ENCODE measurements around the gene SLC30A1.

The SLC30A1 gene

DNA sequence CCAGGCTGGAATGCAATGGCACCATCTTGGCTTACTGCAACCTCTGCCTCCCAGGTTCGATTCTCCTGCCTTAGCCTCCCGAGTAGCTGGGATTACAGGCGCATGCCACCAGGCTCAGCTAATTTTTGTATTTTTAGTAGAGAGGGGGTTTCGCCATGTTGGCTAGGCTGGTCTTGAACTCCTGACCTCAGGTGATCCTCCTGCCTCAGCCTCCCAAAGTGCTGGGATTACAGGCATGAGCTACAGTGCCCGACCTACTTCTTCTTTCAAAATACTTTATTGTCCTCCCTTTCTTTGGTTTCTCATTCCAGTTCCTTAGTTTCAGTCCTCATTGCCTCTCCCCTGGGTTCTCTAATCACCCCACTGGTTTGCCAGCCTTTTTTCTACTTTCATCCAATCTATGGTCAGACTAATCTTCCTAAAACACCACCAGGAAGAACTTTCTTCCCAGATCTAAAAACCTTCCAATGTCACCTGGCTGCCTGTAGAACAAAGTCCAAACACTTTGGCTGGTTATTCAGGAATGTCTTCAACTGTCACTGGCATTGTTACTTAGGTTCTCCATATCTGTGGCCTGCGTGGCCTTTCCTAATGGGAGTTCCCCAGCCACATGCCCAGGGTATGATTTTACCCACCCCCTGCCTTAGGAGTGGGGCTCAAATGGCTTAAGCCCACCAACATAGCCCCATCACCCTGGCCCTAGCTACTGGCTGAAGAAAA, 29.0 kb upstream of the SLC30A1 start:
- DNase-seq (ENCODE audit: low read depth in 2 of 2): no peak

DNA sequence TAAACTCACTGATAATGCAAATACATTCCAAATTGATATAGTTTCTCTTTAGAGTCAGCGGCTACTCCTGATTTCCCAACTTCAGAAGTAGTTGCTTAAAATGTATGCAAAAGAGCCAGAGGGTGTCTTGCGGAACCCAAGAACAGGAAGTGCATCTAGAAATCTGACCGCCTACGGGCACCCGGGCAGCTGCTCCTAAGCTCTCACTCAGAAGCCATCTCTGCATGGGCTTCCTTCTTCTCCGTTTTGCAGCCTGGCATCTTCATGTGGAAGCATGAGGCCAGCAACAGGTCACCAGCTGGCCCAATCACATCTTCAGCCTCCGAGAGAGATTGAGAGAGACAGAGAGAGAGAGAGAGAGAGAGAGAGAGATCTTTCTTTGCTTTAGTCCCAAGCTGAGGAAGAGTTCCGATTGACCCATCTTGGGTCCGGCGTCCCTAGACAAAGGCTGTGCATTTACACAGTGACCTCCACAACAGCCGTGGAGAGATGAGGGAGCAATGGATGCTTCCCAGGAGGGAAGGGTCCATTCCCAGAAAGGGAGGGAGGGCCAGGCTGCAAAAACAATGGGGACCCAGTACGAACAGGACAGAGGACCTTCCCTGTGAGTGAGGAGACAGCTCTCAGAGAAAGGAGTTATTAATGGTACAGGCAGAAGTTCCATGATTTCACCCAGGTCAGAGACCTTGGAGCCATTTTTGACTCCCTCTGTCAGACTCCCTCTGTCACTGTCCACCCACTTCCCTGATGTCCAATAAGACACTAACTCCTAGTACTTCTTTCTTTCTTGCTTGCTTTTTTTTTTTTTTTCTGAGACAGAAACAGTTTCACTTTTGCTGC, 28.2 kb upstream of the SLC30A1 start:
- DNase-seq (ENCODE audit: low read depth in 2 of 2): no peak

DNA sequence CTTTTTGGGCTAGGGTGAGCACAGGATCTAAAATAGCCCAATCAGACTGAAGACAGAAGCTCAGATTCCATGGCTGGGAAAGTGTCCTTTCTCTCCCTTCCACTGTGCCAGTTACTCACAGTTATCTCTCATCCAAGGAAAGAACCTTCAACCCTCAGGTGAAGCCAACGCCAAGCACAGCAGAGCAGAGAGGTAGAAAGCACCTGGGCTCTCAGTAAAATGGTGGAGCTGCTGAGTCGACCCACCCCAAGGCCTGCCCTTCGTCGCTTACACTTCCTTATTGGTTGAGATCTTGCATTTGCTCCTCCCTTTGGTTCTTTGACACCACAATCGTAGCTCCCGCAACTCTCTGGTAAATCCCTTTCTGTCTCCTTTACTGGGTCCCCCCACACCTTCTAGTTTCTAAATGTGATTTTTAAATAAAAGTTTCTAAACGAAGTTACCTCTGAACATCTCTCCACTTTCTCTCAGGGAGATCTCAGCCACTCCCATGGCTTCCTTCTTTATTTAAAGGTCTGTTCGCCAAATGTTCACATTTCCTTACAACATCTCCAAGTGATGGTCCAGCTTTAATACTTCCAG, 27.5 kb upstream of the SLC30A1 start:
- DNase-seq (ENCODE audit: low read depth in 2 of 2): no peak

DNA sequence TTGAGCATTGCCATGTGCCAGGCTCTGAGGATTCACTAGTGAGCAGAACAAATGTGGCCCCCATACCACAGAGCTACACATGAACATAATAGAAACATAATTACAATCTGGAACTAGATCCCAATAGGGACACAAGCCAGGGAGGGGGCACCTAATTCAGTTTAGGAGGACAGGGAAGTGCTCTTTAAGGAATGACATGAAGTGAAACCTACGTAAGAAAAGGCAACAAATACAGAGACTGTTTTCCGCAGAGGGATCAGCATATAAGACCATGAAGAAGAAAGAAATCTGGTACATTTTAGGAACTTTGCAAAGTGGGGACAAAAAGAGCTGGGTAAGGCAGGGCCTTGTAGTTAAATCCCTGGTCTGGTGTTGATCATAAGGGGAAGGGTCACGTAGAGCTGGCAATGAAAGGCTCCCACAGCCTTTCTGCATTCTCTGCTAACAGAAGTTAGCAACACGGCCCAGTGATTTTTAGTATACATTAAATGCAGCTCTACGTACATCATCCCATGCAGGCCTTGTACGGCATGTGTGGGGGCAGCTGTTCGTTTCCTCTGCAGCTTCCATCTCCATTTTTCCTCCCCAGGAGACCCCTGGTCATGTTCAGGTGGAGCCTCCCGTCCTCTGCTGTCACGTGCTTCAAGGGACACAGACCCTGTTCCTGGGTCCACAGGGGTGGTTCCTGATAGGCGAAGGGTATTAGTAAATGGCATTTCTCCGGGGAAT, 26.8 kb upstream of the SLC30A1 start:
- DNase-seq (ENCODE audit: low read depth in 2 of 2): no peak

DNA sequence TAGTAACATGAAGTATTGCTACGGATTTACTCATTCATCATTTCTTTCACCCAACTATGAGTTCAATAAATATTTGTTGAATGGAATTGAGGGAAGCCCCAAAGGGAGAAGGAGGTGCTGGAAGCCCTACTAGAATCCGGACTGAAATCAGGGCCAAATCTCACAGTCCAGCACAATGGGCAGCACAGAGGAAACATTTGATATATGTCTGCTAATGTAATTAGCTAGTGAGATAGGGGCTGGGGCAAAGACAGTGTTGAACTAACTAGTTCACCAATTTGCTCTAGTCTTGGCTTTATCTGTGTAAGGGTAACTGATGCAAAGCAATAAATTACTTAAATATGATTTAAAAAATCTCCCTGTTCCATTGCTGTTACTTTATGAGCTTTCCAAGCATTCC, 26.1 kb upstream of the SLC30A1 start:
- no peak for DNase-seq (ENCODE audit: low read depth in 2 of 2)

DNA sequence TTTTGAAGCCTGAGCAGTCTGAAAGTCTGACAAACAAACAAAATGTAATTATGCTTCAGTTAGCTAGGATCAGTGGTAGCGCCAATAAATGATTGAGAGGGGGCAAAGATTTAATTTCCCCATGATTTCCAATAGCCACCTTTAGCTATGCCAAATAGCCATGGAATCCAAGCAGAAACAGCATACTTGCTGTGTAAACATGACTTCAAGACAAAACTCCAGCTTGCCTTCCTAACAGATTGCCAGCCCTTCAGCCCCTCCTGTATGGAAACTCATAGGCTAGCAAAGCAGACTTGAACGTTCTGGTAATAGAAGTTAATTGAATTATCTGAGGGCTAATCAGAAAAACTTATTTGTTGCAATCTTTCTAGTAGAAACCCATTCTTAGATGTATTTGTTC, 25.6 kb upstream of the SLC30A1 start:
- no peak for DNase-seq (ENCODE audit: low read depth in 2 of 2)

DNA sequence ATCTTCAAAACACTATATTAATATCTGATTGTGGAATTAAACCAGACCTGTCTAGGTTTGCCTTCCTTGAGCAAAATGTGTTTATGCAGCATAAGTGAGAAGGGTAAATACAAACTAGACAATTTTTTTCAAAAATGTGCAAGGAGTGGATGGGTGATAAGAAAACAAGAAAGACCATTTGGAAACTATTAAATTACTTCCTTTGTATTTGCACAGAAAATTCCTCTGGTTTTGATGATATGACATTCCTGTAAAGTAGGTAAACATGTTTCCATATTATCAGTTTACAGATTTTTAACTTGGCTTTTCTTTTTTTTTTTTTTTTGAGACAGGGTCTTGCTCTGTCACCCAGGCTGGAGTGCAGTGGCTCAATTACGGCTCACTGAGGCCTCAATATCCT, 24.8 kb upstream of the SLC30A1 start:
- DNase-seq (ENCODE audit: low read depth in 2 of 2): no peak

DNA sequence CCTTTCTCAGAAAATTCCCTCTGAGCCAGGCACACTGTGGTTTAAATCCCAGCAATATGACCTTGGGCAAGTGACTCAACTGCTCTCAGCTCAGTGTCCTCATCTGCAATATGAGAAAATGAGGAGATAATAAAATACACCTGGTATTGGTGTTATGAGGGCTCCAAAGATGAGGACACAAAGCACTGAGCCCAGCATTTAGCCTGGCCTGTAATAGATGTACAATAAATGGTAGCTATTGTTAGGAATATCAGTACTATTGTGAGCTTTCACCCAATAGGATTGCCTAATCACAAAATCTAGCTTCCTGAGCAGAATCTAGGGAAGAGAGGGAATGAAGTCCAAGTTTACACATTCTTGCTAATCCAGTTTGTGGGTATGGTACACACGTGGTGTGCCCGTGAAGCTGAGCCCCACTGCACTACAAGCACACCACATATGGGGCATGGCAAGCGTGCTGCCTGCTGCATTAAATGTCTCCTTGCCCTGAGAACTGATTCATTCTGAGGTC, 24.3 kb upstream of the SLC30A1 start:
- no peak for DNase-seq (ENCODE audit: low read depth in 2 of 2)

DNA sequence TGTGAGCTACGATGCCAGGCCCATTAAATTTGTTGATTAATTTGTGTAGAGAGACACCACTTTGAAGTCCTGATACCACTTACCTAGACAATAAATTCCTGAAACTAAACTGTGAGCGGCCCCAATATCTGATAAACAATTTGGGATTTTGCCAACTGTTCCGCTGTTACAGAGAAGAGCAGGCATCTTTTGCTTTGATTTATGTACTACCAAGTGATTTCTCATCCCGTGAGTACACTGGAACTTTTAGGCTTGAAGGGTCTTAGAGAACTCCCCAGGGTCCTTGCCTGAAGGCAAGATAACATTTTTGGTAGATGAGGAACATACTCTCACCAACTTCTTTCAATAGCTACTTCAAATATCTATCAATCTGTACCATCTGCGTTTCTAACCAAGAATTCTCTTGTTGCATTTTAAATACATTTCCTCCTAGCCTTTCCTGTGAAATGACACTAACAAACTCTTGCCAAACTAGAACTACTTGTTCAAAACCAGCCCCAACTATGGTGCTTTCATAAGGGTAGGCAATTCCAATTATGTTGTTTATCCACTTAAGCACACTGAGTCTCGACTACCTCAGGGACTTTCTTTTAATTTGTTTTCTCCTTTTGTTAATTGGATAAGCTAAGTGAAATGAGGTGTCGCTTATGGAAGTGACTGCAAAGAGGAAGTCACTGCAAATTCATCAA, 23.2 kb upstream of the SLC30A1 start:
- DNase-seq (ENCODE audit: low read depth in 2 of 2): no peak

DNA sequence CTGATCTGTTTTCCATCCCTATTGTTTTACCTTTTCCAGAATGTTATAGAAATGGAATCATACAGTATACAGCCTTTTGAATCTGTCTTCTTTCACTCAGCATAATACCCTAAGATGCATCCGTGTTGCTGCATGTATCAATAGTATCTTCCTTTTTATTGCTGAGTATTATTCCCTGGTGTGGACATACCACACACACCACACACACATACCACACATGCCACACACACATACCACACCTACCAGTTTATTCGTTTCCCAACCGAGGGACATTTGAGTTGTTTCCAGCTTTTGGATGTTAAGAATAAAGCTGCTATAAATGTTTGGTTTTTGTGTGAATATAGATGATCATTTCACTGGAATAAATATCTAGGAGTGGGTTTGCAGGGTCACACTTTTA, 22.2 kb upstream of the SLC30A1 start:
- DNase-seq (ENCODE audit: low read depth in 2 of 2): no peak

DNA sequence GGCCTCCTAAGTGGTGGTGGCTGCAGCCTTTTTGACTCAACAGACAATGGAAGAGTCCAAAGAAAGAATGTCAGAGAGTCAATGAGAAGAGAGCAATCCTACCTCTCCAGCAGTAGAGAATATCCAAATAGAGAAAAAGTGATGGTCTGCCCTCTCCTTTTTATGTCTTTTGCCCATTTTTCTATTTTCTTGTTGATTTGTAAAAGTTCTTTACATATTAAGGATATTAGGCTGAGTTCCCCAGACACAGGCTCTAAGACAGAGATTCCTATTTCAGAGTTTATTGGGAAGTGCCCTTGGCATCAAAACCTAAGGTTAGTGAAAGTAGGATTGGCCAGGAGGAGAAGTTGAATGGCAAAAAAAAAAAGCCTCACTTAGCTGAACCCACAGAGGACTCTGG, 20.3 kb upstream of the SLC30A1 start:
- DNase-seq (ENCODE audit: low read depth in 2 of 2): no peak

DNA sequence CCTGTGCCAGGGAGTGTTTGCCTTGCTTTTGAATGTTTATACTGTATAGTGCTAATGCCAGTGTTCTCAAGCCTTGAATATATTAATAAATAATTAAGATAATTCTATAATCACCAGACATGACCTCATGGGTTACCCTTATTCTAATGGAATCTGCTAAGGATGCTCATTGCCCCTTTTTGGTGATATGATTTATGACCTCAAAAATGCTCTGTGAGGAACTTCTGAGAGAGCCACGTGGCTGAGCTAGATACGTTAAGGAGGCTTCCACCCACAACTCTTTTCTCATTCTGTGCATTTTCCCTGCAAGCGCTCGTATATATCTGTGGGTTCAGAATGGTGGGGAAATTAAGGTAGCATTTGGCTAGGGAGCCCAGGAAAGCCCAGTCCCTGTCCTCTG, 19.6 kb upstream of the SLC30A1 start:
- DNase-seq (ENCODE audit: low read depth in 2 of 2): no peak

DNA sequence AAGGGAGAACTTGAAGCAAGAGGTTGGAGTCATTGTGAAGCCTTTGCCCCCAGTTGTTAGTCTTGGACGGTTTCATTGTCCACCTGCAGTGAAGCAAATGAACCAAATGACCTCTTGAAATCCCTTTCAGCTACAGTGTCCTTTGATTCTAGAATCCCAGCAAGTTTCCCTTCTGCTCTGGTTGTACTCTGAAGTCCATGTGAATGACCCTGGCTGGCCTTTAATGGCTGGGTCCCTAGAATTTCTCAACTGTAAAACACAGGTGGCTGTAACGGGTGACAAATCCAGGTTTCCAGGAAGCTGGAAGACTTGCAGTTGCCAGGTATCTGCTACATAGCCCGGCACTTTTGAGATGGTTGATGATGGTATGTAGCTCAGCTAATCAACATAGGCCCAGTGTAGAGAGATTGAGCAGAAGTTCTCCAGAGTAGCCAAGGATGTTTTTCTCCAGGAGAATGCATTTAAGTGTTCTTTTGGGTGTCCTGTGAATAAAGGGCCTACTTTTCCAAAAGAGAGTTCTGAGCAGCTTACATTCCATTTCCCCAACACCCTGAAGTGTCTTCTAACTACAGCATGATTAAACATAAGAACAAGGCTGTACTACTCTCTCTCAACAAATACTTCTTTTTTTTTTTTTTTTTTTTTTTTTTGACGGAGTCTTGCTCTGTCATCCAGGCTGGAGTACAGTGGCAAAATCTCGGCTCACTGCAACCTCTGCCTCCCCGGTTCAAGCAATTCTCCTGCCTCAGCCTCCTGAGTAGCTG, 17.6 kb upstream of the SLC30A1 start:
- DNase-seq (ENCODE audit: low read depth in 2 of 2): no peak

DNA sequence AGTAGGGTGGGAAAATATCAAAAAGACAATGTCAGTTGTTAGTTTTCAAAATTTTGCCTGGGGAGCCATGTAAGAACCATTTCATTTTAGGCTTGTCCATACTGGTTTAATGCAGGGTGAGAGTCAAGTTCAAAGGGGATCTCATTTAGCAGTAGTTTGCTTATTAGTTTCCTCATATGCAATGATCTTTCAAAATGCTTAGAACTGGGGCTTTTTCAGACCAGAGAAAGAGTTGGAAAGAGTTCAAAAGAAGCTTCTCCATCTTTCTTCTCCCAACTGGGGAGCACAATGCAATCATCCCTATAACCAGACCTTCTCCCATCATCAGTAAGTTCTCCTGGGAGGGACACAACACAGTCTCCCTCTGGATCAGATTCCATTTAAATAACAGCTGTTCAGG, 16.5 kb upstream of the SLC30A1 start:
- no peak for DNase-seq (ENCODE audit: low read depth in 2 of 2)

DNA sequence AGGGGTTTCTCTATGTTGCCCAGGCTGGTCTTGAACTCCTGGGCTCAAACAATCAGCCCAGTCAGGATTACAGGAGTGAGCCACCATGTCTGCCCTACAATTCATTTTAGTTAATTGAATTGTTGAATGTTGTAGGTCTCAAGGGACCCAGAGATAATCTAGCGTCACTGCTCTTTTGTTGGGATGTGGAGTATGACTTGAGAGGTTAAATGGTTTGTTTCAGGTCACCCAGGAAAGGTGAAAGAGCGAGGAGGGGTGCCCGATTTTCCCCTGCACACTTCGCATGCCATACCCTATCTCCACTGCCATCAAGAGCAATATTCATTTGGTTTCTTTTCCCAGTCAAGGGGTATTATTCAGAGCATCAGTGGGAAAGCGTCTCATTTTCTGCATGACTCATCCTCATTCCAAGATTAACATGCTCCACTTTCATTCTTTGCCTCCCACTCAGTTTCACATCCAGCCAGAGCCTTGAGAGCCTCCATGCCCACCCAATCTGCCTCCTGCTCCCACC, 13.1 kb upstream of the SLC30A1 start:
- no peak for DNase-seq (ENCODE audit: low read depth in 2 of 2)

DNA sequence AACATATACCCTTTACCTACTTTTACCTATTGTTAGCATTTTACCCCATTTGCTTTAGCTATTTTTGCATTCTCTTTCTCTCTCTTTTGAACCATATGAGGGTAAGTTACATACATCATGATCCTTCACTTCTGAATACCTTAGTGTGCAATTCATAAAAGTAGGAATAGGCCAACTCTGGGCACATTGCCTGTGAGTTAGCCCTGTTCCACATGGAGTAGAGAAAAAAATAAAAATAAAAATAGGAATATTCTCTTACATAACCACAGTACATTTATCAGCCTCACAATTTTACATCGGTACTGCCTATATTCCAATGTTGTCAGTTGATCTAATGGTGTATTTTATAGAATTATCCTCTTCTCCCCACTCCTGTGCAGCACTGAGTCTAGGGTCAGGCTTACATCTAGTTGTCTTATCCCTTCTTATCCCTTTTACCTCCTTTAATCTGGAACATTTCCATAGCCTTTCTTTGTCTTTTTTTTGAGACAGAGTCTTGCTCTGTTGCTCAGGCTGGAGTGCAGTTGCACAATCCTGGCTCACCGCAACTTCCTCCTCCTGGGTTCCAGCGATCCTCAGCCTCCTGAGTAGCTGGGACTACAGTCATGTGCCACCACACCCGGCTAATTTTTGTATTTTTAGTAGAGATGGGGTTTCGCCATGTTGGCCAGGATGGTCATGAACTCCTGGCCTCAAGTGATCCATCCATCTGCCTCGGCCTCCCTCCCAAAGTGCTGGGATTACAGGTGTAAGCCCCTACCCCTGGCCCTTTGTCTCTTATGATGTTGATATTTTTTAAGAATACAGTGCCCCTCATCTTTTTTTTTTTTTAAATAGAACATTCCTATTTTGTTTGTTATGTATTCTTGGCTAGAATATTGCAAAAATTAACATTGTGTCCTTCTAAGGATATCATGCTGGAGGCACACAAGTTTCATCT, 11.1 kb upstream of the SLC30A1 start:
- no peak for DNase-seq (ENCODE audit: low read depth in 2 of 2)

DNA sequence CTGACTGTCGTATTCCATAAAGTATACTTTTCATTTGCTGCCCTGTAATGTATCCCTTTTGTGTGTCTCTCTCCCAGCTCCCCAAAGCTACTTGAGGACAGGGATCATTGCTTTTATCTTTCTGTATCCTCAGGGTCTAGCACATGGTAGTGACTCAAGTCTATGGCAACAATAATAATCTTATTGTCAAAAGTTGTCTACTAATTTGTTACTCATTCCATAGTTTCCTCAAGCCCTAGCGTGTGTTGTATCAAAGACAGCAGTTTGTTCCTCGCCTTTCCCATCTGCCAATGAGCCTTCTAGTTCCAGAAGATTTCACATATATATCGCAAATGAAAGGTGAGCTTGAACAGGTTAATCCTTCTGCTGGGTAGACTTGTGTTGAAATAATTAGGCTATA, 9.8 kb upstream of the SLC30A1 start:
- no peak for DNase-seq (ENCODE audit: low read depth in 2 of 2)

DNA sequence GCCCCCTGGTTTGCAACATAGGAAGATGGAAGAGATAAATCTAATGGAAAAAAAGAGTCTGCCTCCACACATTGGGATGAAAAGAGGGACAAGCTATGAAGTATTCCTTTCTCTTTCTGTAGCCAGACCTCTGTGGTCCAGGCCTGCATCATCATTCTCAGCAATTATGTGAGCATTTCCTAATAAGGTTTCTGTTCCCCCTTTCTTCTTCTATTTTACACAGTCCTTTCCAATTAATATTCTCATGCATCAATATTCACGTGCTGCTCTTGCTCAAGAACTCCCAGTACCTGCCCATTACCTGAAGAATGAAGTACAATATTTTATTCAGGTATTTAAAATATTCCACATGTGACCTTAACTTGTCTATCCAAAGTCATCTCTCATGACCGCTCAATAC, 8.2 kb upstream of the SLC30A1 start:
- DNase-seq (ENCODE audit: low read depth in 2 of 2): no peak

DNA sequence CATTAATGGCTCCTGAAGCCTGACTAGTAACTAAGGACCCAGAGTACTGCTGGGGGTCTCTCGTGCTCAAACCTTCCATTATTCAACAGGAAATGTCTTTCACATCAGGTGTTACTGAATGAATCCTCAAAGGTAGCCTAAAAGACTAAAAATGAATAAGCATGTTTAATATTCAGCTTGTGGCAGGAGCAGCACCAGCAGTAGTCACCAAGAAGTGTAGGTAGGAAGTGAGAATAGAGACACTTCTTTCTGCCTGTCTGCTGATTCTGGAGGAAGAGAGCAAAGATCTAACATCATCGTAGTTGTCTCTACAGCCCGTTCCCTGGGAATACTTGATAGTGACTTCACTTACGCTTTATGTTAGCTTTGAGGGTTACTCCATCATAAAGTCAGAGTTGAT, 7.6 kb upstream of the SLC30A1 start:
- no peak for DNase-seq (ENCODE audit: low read depth in 2 of 2)
